ENCODE measurements around the gene VSTM2L.

VSTM2L gene

GRCh38 chr20:37945091-37945547 lies 42.2 kb downstream of the VSTM2L start:
- in situ Hi-C loops (cut with MboI; ENCODE audit: low sequenced_read_pairs, unreplicated experiment): no loop called here
- no peak for TF ChIP-seq CTCF (IDR thresholded peaks at IDR 0.05; ENCODE audit: borderline replicate concordance, control extremely low read depth, extremely low read depth, insufficient read depth, missing control alignments)
- no peak for DNase-seq (ENCODE audit: low spot score)

DNA sequence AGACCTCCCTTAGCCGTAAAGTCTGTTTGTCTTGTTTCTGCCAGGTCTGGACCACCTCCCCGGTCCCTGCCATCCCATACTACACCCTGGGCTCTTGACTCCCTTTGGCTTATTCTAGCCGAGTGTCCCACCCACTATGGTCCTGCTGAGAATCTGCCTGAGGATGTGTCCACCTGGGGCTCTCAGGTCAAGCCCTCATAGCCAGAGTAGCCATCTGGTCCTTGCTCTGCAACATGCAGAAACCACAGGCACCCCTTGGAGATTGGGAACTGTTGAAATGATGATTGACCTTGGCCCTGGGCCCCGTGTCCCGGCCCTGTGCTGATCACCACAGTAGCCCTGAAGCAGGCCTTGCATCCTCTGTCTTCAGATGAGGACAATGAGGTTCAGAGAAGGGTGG lies 44.0 kb downstream of the VSTM2L start:
- DNase-seq (ENCODE audit: low spot score): no peak
- in situ Hi-C loops (cut with MboI; ENCODE audit: low sequenced_read_pairs, unreplicated experiment): no loop called here
- TF ChIP-seq CTCF (IDR thresholded peaks at IDR 0.05; ENCODE audit: borderline replicate concordance, control extremely low read depth, extremely low read depth, insufficient read depth, missing control alignments): no peak

DNA sequence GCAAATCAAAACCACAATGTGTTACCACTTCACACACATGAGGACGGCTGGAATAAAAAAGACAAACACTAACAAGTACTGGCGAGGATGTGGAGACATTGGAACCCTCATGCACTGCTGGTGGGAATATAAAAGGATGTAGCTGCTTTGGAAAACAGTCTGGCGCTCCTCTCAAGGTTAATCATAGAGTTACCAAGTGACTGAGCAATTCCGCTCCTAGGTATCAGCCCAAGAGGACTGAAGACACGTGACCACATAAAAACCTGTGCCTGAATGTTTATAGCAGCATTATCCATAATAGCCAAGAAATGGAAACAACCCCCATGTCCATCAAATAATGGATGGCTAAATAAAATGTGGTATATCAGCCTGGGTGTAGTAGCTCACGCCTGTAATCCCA lies 45.0 kb downstream of the VSTM2L start:
- in situ Hi-C loops (cut with MboI; ENCODE audit: low sequenced_read_pairs, unreplicated experiment): no loop called here
- TF ChIP-seq CTCF (IDR thresholded peaks at IDR 0.05; ENCODE audit: borderline replicate concordance, control extremely low read depth, extremely low read depth, insufficient read depth, missing control alignments): no peak
- DNase-seq (ENCODE audit: low spot score): no peak

GRCh38 chr20:37948956-37949355 lies 46.0 kb downstream of the VSTM2L start:
- DNase-seq (ENCODE audit: low spot score): no peak
- TF ChIP-seq CTCF (IDR thresholded peaks at IDR 0.05; ENCODE audit: borderline replicate concordance, control extremely low read depth, extremely low read depth, insufficient read depth, missing control alignments): no peak
- in situ Hi-C loops (cut with MboI; ENCODE audit: low sequenced_read_pairs, unreplicated experiment): no loop called here

DNA sequence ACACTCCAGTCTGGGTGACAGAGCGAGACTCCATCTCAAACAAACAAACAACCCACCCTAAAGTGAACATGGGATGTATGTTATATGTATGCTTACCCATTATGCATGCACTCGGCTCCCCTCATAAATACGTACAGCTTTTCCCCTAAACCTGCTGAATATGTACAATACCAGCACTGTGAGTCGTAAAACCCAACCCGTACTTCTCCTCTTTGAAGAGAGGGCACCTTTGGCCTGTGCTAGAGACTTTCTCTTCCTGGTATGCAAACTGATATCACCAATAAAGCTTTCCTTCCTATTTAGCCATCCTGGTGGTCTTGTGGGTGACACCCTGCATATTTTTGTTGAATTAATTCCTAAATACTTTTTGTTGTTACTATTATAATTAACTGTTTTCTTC lies 51.3 kb downstream of the VSTM2L start:
- DNase-seq (ENCODE audit: low spot score): no peak
- TF ChIP-seq CTCF (IDR thresholded peaks at IDR 0.05; ENCODE audit: borderline replicate concordance, control extremely low read depth, extremely low read depth, insufficient read depth, missing control alignments): no peak
- in situ Hi-C loops (cut with MboI; ENCODE audit: low sequenced_read_pairs, unreplicated experiment): no loop called here

- in situ Hi-C loops (cut with MboI; ENCODE audit: low sequenced_read_pairs, unreplicated experiment): no loop called here
- TF ChIP-seq CTCF (IDR thresholded peaks at IDR 0.05; ENCODE audit: borderline replicate concordance, control extremely low read depth, extremely low read depth, insufficient read depth, missing control alignments): no peak
- DNase-seq (ENCODE audit: low spot score): no peak
Observed at GRCh38 chr20:37954626-37955025, 51.7 kb downstream of the VSTM2L start.

- TF ChIP-seq CTCF (IDR thresholded peaks at IDR 0.05; ENCODE audit: borderline replicate concordance, control extremely low read depth, extremely low read depth, insufficient read depth, missing control alignments): no peak
- in situ Hi-C loops (cut with MboI; ENCODE audit: low sequenced_read_pairs, unreplicated experiment): no loop called here
- DNase-seq (ENCODE audit: low spot score): no peak
Observed at GRCh38 chr20:37955511-37955910, 52.6 kb downstream of the VSTM2L start.

Measured in GM13976 (cell line).